WTC11 (cell line): Measurements from ENCODE around the gene PRKD1. TPM values are rescaled to one million over a fixed set of nuclear protein-coding genes. Genes with fewer than 3 reads are reported as not detected.

Experiments
- ATAC-seq: fragments of 200-7000 bp; cut with Tn5 transposase; 2 replicates; pipeline ENCODE4 v1.10.0; 2021; ENCODE audit warnings: mild to moderate bottlenecking, moderate library complexity
- CTCF ChIA-PET: fragments of 300-600 bp; sonication (Branson Sonifier 250); formaldehyde crosslinking; loops from one replicate; lab custom pipeline; 2021; ENCODE audit warnings: antibody characterized with exemption; lab: Charles Lee
- POLR2A ChIA-PET: fragments of 350-600 bp; sonication (Branson Sonifier 250); formaldehyde crosslinking; loops from one replicate; lab custom pipeline; 2021; ENCODE audit warnings: antibody characterized with exemption; lab: Charles Lee
- DNase-seq: peaks from one replicate; pipeline ENCODE4 v3.0.0; 2021; ENCODE audit warnings: low spot score
- H3K27ac Mint-ChIP-seq: 2 replicates; pipeline ENCODE4 v1.8.0; 2021; ENCODE audit warnings: mixed read lengths
- H3K27me3 Mint-ChIP-seq: 2 replicates; pipeline ENCODE4 v1.8.0; 2021; ENCODE audit warnings: low read depth, mild to moderate bottlenecking, moderate library complexity, mixed read lengths
- H3K36me3 Mint-ChIP-seq: 2 replicates; pipeline ENCODE4 v1.8.0; 2021; ENCODE audit warnings: mixed read lengths
- H3K4me1 Mint-ChIP-seq: 2 replicates; pipeline ENCODE4 v1.8.0; 2022; ENCODE audit warnings: mixed read lengths
- H3K4me3 Mint-ChIP-seq: 2 replicates; pipeline ENCODE4 v1.8.0; 2021; ENCODE audit warnings: mild to moderate bottlenecking, moderate library complexity, mixed read lengths
- H3K9me3 Mint-ChIP-seq: 2 replicates; pipeline ENCODE4 v1.8.0; 2021; ENCODE audit warnings: mixed read lengths
- ATF1 ChIP-seq: sonication (generic); formaldehyde crosslinking; IDR thresholded peaks from 2 replicates; pipeline ENCODE4 v1.8.1; 2023; ENCODE audit warnings: mild to moderate bottlenecking, moderate library complexity, missing genetic modification reagents
- ATF6 ChIP-seq: sonication (generic); formaldehyde crosslinking; IDR thresholded peaks from 2 replicates; pipeline ENCODE4 v1.8.1; 2023; ENCODE audit warnings: mild to moderate bottlenecking, missing genetic modification reagents
- CREB1 ChIP-seq: sonication (generic); formaldehyde crosslinking; IDR thresholded peaks from 2 replicates; pipeline ENCODE4 v1.8.0; 2023; ENCODE audit warnings: mild to moderate bottlenecking, missing genetic modification reagents
- E2F5 ChIP-seq: sonication (generic); formaldehyde crosslinking; IDR thresholded peaks from 2 replicates; pipeline ENCODE4 v1.8.1; 2022; ENCODE audit warnings: mild to moderate bottlenecking, moderate library complexity, missing genetic modification reagents
- JUN ChIP-seq: sonication (generic); formaldehyde crosslinking; IDR thresholded peaks from 2 replicates; pipeline ENCODE4 v1.8.0; 2023; ENCODE audit warnings: mild to moderate bottlenecking, missing genetic modification reagents
- MXD4 ChIP-seq: fragments of 250-450 bp; sonication (Bioruptor Pico); IDR thresholded peaks from 2 replicates; pipeline ENCODE4 v1.8.0; 2021; ENCODE audit warnings: mild to moderate bottlenecking, moderate library complexity, borderline replicate concordance
- NFATC4 ChIP-seq: fragments of 250-450 bp; sonication (Bioruptor Pico); IDR thresholded peaks from 2 replicates; pipeline ENCODE4 v1.9.0; 2021; ENCODE audit warnings: mild to moderate bottlenecking
- NFE2L1 ChIP-seq: sonication (generic); formaldehyde crosslinking; IDR thresholded peaks from 2 replicates; pipeline ENCODE4 v1.8.1; 2023; ENCODE audit warnings: missing genetic modification reagents
- NR2C2 ChIP-seq: sonication (generic); formaldehyde crosslinking; IDR thresholded peaks from 2 replicates; pipeline ENCODE4 v1.8.0; 2022; ENCODE audit warnings: mild to moderate bottlenecking, missing genetic modification reagents
- PRDM15 ChIP-seq: sonication (generic); formaldehyde crosslinking; IDR thresholded peaks from 2 replicates; pipeline ENCODE4 v1.8.0; 2022; ENCODE audit warnings: missing genetic modification reagents
- RELA ChIP-seq: sonication (generic); formaldehyde crosslinking; IDR thresholded peaks from 2 replicates; pipeline ENCODE4 v1.8.1; 2022; ENCODE audit warnings: missing genetic modification reagents, mild to moderate bottlenecking, borderline replicate concordance
- TCF7 ChIP-seq: sonication (generic); formaldehyde crosslinking; IDR thresholded peaks from 2 replicates; pipeline ENCODE4 v1.8.0; 2022; ENCODE audit warnings: mild to moderate bottlenecking, low read depth, missing genetic modification reagents, moderate library complexity
- TEAD4 ChIP-seq: sonication (generic); formaldehyde crosslinking; IDR thresholded peaks from 2 replicates; pipeline ENCODE4 v1.8.0; 2022; ENCODE audit warnings: mild to moderate bottlenecking, missing genetic modification reagents
- ZNF121 ChIP-seq: sonication (generic); formaldehyde crosslinking; IDR thresholded peaks from 2 replicates; pipeline ENCODE4 v1.8.0; 2023; ENCODE audit warnings: missing genetic modification reagents
- ZNF219 ChIP-seq: sonication (generic); formaldehyde crosslinking; IDR thresholded peaks from 2 replicates; pipeline ENCODE4 v1.8.0; 2023; ENCODE audit warnings: missing genetic modification reagents, mild to moderate bottlenecking, borderline replicate concordance
- ZNF317 ChIP-seq: sonication (generic); formaldehyde crosslinking; IDR thresholded peaks from 2 replicates; pipeline ENCODE4 v1.8.1; 2023; ENCODE audit warnings: low read depth, mild to moderate bottlenecking, moderate library complexity, missing genetic modification reagents, borderline replicate concordance
- total RNA-seq: library from RNA; stranded (reverse); gene quantifications from 3 replicates; pipeline ENCODE4 v1.2.3, GENCODE V29; 2021
- TF ChIP-seq, protein P1 (sequence below): sonication (generic); formaldehyde crosslinking; IDR thresholded peaks from 2 replicates; pipeline ENCODE4 v1.8.0; 2022; ENCODE audit warnings: mild to moderate bottlenecking, missing genetic modification reagents
- TF ChIP-seq, protein P2 (sequence below): fragments of 250-450 bp; sonication (Bioruptor Pico); IDR thresholded peaks from 2 replicates; pipeline ENCODE4 v1.9.0; 2021; ENCODE audit warnings: mild to moderate bottlenecking

PRKD1 gene
- total RNA-seq, 1 experiment from 2014 or later = 7.6 TPM

GRCh38 chr14:29754134-29754533 is 173.5 kb downstream of the PRKD1 start:
- Mint-ChIP-seq H3K36me3 (no peaks in the 10 kb centered on the region), H3K9me3 (peaks cover 11% of the 10 kb centered on the region), H3K4me3 (no peak overlapping the region), H3K27ac (no peak overlapping the region), H3K4me1 (peaks cover 14% of the 10 kb centered on the region), H3K27me3 (no peaks in the 10 kb centered on the region)
- TF ChIP-seq NR2C2 (CRISPR knock-in tag) (no peak), MXD4 (CRISPR knock-in tag) (no peak), TEAD4 (CRISPR knock-in tag) (no peak), ATF1 (no peak), ZNF121 (no peak), RELA (CRISPR knock-in tag) (no peak), CREB1 (CRISPR knock-in tag) (no peak), JUN (CRISPR knock-in tag) (no peak), NFATC4 (no peak), NFE2L1 (CRISPR knock-in tag) (no peak), E2F5 (no peak), ZNF219 (CRISPR knock-in tag) (no peak), PRDM15 (CRISPR knock-in tag) (no peak), ZNF317 (CRISPR knock-in tag) (no peak), TCF7 (no peak), ATF6 (no peak)
- TF ChIP-seq, protein P1, sequence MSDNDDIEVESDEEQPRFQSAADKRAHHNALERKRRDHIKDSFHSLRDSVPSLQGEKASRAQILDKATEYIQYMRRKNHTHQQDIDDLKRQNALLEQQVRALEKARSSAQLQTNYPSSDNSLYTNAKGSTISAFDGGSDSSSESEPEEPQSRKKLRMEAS (CRISPR knock-in tag) = no peak
- TF ChIP-seq, protein P2, sequence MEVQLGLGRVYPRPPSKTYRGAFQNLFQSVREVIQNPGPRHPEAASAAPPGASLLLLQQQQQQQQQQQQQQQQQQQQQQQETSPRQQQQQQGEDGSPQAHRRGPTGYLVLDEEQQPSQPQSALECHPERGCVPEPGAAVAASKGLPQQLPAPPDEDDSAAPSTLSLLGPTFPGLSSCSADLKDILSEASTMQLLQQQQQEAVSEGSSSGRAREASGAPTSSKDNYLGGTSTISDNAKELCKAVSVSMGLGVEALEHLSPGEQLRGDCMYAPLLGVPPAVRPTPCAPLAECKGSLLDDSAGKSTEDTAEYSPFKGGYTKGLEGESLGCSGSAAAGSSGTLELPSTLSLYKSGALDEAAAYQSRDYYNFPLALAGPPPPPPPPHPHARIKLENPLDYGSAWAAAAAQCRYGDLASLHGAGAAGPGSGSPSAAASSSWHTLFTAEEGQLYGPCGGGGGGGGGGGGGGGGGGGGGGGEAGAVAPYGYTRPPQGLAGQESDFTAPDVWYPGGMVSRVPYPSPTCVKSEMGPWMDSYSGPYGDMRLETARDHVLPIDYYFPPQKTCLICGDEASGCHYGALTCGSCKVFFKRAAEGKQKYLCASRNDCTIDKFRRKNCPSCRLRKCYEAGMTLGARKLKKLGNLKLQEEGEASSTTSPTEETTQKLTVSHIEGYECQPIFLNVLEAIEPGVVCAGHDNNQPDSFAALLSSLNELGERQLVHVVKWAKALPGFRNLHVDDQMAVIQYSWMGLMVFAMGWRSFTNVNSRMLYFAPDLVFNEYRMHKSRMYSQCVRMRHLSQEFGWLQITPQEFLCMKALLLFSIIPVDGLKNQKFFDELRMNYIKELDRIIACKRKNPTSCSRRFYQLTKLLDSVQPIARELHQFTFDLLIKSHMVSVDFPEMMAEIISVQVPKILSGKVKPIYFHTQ (CRISPR knock-in tag) = no peak
- ChIA-PET POLR2A (no interaction called here), CTCF (no interaction called here)
- no peak for DNase-seq
- ATAC-seq = no peak
